ENCODE measurements around the gene KAT6B. TPM values are rescaled to one million over a fixed set of nuclear protein-coding genes. Genes with fewer than 3 reads are reported as not detected.

Gene KAT6B
- total RNA-seq, 1 donor from 2014 or later: 59.2 TPM

- intact Hi-C loops (cut with DNase I): no loop called here
- Histone ChIP-seq H3K4me3 (no peak overlapping the region), H3K27me3 (no peaks in the 10 kb centered on the region), H3K27ac (no peak overlapping the region), H3K9me3 (no peaks in the 10 kb centered on the region), H3K36me3 (no peaks in the 10 kb centered on the region), H3K4me1 (peaks cover 28% of the 10 kb centered on the region)
- no peak for TF ChIP-seq POLR2A (IDR thresholded peaks at IDR 0.05)
- TF ChIP-seq POLR2AphosphoS5 (IDR thresholded peaks at IDR 0.05; ENCODE audit: insufficient read depth in 1 of 2, low read depth in 1 of 2): no peak
- TF ChIP-seq CTCF (IDR thresholded peaks at IDR 0.05): no peak
- DNase-seq (ENCODE audit: extremely low spot score in 2 of 2): no peak
Measured at GRCh38 chr10:74887614-74888284, 61.3 kb downstream of the KAT6B start.

GRCh38 chr10:74888962-74889661, 62.7 kb downstream of the KAT6B start:
- H3K36me3 ChIP-seq: no peaks in the 10 kb centered on the region
- H3K4me3 ChIP-seq: no peak overlapping the region
- H3K9me3 ChIP-seq: no peaks in the 10 kb centered on the region
- intact Hi-C loops (cut with DNase I): no loop called here
- peaks cover 17% of the 10 kb centered on the region for H3K4me1 ChIP-seq
- H3K27me3 ChIP-seq: no peaks in the 10 kb centered on the region
- no peak overlapping the region for H3K27ac ChIP-seq
- DNase-seq (ENCODE audit: extremely low spot score in 2 of 2): no peak
- TF ChIP-seq CTCF (IDR thresholded peaks at IDR 0.05) (no peak), POLR2A (IDR thresholded peaks at IDR 0.05) (no peak), POLR2AphosphoS5 (IDR thresholded peaks at IDR 0.05; ENCODE audit: insufficient read depth in 1 of 2, low read depth in 1 of 2) (no peak)

- DNase-seq (ENCODE audit: extremely low spot score in 2 of 2): no peak
- Histone ChIP-seq H3K4me1 (peaks cover 15% of the 10 kb centered on the region), H3K4me3 (no peak overlapping the region), H3K9me3 (no peaks in the 10 kb centered on the region), H3K27ac (no peak overlapping the region), H3K36me3 (no peaks in the 10 kb centered on the region), H3K27me3 (no peaks in the 10 kb centered on the region)
- no peak for TF ChIP-seq POLR2A (IDR thresholded peaks at IDR 0.05)
- no peak for TF ChIP-seq CTCF (IDR thresholded peaks at IDR 0.05)
- TF ChIP-seq POLR2AphosphoS5 (IDR thresholded peaks at IDR 0.05; ENCODE audit: insufficient read depth in 1 of 2, low read depth in 1 of 2): no peak
- intact Hi-C loops (cut with DNase I): no loop called here
Measured at GRCh38 chr10:74889662-74889998, 63.2 kb downstream of the KAT6B start.

GRCh38 chr10:74890460-74890859, 64.1 kb downstream of the KAT6B start:
- Histone ChIP-seq H3K27me3 (no peaks in the 10 kb centered on the region), H3K4me1 (peaks cover 15% of the 10 kb centered on the region), H3K36me3 (no peaks in the 10 kb centered on the region), H3K9me3 (no peaks in the 10 kb centered on the region), H3K4me3 (no peak overlapping the region), H3K27ac (no peak overlapping the region)
- DNase-seq (ENCODE audit: extremely low spot score in 2 of 2): no peak
- intact Hi-C loops (cut with DNase I): no loop called here
- TF ChIP-seq POLR2A (IDR thresholded peaks at IDR 0.05): no peak

GRCh38 chr10:74891053-74891452, 64.7 kb downstream of the KAT6B start:
- H3K9me3 ChIP-seq: no peaks in the 10 kb centered on the region
- intact Hi-C loops (cut with DNase I): no loop called here
- no peak overlapping the region for H3K4me3 ChIP-seq
- no peak overlapping the region for H3K27ac ChIP-seq
- no peak for DNase-seq (ENCODE audit: extremely low spot score in 2 of 2)
- TF ChIP-seq POLR2AphosphoS5 (IDR thresholded peaks at IDR 0.05; ENCODE audit: insufficient read depth in 1 of 2, low read depth in 1 of 2) (no peak), CTCF (IDR thresholded peaks at IDR 0.05) (no peak), POLR2A (IDR thresholded peaks at IDR 0.05) (no peak)
- H3K4me1 ChIP-seq: peaks cover 21% of the 10 kb centered on the region
- no peaks in the 10 kb centered on the region for H3K36me3 ChIP-seq
- no peaks in the 10 kb centered on the region for H3K27me3 ChIP-seq

Measured in vagina (tissue), 2 donors.